Activated T-helper 9 cell treated with anti-CD3 and anti-CD28 coated beads, Interleukin-2, amount 50 U/mL, for 16 hours (primary cell): ENCODE measurements around the gene ATF7.
"Not testable (repeated sequence)": the region's sequence is repeated elsewhere in the genome, so short reads cannot be mapped to it uniquely, and the experiment has no call there.

Experiments used
- DNase-seq: peaks from one replicate; pipeline ENCODE4 v3.0.0-alpha.2; 2020; ENCODE audit warnings: low read depth

ATF7 gene

DNA sequence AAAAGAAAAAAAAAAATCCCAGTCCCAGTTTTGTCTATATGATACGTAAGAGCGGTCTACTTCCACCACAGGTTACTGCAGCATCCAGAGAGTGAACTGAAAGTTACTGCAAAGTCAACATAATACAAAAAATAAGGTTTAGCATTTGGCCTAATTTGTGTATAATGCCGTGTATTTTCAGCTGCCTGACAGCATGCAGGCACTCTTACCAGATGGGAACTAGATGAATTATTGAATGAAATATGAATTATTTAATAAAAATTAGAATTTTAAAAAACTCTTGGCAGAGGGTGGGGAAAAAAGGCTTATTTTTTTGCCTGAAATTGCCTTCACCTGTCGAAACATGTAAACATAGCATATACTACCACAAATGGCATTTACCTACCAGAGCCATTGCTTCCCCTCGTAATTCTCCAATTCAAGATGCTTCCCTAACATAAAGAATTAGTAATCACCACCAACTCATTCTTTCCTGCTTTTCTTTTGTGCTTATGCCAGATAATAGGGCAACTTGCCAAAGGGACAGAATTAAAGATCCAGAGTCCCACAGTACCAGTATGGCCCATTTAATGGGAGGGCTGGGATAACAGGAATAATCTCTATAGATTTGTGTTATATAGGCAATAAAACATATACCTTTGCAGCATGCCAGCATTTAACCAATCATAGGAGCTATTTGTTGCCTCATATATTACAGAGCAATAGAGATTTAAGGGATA lies 31.1 kb downstream of the ATF7 start:
- DNase-seq = no peak

DNA sequence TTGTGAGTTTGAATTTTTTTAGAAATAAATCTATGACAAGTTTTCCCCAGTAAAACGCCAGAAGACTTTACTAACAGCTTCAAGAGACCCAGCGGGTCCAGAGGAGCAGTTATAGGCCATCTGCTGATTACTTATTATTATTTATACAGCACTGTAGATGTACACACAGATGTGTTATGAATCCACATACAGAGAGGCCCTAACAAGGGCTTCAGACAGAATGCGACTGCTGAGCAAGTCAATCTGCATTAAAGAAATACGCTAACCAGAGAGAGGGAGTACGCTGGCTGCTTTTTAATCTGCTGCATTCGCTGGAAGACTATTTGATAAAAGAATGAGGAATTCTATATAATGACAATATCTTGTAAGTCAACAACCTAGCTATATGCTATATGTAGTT lies 32.5 kb downstream of the ATF7 start:
- DNase-seq = no peak

DNA sequence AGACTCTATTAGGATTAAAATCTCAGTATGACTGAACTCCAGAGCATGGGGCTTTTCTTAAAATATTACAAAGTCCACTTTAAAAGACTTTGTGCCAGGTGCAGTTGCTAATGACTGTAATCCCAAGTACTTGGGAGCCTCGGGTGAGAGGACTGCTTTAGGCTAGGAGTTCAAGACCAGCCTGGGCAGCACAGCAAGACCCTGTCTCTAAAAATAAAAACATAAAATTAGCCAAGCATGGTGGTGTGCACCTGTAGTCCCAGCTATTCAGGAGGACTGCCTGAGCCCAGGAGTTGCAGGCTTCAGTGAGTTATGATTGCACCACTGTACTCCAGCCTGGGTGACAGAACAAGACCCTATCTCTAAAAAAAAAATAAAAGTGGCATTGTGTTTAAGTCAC lies 33.2 kb downstream of the ATF7 start:
- DNase-seq = no peak

DNA sequence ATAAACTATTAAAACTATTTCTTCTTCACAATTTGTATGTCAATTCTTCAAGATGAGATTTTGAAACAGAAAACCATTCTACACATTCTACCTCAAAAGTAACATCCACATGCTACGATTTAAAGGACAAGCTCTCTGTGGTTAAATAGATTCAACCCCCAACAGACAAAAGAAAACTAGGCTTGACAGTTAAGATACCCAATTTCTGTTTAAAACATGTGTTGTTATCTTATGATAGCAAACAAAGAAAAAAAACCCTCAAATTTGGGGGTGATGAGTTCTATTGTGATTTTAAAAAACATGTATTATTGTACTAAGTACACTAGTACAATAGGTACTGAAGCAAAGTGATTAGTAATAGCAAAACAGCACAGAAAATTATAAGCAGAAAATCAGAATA lies 33.8 kb downstream of the ATF7 start:
- DNase-seq = no peak

DNA sequence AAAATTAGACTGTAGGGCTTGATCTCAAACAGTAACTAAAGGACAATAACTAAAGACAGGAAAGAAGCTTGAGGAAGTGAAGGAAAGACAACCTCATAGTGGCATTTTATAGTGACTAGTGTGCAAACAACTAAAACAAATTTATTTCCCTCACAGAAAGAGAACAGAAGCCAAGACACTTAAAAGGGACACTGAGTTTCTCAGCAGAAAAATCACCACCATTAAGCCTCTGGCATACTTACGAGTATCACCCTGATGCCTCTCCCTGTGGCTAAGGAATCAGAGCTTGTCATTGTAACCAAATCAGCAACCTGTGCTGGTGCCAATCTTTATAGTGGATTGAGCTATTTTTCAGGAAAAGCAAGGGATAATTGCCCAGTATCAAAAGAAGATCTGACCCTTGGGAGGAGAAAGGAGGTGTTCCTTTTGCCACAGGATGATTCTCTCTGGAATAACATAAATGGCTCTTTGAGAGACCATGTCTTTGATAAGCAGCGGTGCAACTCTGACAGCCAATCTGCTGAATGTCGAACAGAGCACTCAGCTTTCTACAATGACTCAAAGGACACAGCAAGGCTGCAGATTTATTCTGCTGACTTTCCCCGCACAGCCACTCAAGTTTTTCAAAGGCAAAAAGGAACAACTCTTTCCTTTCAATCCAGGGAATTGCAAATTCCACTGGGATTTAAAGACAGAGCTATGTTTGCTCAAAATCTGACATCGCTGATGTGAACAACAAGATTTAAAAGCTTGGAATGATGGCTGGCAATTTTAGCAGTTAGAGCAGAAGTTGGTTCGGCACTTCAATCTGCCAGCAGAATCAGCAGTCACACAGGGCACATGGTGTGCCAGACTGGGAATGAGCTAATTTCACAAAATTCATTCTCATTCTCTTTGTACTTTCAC lies 34.6 kb downstream of the ATF7 start:
- DNase-seq = no peak

DNA sequence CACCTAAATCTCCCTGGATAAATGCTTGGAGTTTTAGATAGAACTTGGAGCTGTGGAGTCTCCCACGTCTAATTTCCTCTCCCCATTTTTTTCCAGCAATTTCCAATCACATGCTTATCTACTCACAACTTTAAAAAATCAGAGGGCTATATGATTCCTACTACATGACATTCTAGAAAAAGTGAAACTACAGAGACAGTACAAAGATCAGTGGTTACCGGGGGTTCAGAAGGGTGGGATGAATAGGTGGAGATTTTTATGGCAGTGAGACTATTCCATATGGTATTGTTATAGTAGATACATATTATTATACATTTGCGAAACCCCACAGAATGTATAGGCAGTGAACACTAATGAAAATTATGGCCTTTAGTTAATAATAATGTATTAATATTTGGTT lies 35.5 kb downstream of the ATF7 start:
- DNase-seq = no peak

DNA sequence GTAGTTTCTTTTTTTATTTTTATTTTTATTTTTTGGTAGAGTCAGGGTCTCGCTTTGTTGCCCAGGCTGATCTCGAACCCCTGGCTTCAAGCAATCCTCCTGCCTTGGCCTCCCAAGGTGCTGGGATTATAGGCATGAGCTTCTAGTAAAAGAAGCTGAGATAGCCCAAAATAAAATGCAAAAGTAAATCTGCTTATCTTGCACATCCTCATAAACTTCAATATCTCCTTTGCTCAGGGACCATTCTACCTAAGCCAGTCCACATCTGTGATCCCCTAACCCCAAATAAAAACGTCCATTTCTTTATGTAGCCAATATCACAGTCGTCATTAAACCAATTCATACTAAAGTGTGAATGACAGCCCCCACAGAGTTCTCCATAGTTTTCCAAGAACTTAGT lies 36.3 kb downstream of the ATF7 start:
- DNase-seq = no peak

DNA sequence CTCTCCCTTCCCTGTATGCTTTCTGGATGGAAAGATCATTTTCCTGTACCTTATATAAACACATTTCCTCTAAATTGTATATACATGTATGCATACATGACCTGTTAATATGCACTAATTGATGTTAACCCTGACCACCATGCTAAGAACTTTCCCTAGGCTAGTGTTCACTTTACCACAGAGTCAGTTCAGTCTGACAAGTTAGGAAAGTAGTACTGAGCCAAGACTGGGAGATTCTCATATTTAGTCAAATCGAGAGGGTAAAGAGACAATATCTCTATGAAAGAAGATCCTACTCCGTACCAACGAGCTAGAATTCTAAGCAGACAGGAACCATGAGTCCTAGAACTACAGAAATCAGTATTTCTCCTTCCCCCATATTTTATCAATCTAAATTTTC lies 36.8 kb downstream of the ATF7 start:
- no peak for DNase-seq

DNA sequence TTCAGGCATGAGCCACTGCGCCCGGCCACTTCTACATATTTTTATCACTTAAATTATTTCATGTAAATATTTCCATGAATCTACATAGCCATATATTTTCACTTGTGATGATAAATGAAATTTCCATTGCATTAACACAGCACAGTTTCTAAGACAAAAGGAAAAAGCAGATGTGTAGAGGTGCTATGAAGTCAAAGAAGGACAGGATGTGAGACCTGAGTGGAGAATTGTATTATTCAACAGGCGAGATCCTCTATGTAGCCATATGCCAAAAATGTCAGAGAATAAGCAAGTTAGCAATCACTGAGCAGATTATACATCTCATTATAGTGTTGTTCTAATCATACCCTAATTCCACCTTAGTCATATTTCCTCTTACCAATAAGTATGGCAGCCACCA lies 38.1 kb downstream of the ATF7 start:
- no peak for DNase-seq

DNA sequence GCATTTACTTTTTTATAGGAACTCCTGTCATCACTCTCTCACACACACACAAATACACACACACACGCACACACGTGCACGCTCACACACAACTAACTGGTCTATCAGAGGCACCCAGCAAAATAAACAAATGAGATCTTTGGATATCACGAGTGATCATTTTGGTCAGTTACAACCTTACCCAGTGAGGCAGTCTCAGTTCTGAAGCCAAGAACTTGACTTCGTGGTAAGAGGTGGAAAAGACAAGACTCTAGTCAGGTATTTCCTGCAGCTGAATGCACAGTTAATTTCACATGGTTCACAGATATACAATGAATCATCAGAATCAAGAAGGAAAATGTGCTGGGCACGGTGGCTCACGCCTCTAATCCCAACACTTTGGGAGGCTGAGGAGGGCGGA lies 39.4 kb downstream of the ATF7 start:
- no peak for DNase-seq

DNA sequence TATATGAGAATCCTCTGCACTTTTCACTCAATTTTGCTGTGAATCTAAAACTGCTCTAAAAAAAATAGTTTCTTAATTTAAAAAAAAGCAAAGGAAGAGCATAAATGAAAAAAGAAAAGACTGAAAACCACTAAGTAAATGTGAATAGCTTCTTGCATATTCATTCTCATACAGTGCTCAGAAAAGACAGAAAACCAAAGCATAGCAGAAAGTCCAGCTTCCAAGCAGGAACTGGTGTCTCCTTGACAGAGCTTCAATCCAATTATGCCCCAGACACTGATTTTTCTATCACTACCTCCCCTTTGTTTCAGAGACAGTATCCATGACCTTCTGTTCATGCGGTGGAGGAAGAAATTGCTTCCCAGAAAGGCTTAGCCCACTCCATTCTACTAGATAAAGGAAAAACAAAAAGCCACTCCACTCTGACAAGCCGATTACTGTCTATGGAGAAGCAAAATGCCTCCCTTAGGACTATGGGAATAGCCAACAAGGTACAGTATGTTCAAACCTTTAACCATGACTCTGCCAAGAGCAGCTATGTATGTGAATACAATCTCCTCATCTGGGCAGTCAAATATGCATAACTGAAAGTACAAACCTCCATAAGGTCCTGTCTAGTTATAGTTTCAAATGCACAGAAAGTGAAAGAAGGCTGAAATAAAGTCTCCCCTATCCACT lies 40.6 kb downstream of the ATF7 start:
- no peak for DNase-seq

DNA sequence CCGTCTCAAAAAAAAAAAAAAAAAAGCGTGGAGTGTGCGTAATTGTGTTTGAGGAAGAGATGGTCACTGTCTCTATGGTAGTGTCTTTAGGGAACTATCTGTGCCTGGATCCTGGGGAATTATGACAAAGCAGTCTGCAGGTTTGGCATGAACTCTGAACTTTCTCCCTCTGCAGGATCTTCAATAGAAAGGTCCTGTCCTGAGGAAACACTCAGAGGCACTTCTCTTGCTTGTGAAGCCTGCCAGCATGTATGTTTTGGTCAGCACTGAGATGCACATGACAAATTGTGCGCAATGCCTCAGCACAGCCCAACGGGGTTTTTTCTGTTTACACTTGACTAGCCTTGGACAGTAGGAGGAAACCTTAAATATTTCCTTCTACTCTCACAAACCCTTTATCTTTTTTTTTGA lies 46.6 kb downstream of the ATF7 start:
- DNase-seq = no peak

DNA sequence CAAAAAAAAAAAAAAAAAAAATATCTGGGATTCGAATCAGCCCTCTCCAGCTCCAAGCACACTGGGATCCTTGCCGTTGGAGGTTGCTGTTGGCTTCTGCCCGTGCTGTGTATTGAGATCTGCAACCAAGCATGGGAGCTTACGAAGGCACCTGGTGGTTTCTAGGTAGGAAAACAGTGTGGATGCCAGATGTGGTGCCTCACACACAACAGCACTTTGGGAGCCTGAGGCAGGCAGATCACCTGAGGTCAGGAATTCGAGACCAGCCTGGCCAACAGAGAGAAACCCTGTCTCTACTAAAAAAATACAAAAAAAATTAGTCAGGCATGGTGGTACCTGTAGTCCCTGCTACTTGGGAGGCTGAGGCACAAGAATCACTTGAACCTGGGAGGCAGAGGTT lies 47.4 kb downstream of the ATF7 start:
- DNase-seq = no peak

DNA sequence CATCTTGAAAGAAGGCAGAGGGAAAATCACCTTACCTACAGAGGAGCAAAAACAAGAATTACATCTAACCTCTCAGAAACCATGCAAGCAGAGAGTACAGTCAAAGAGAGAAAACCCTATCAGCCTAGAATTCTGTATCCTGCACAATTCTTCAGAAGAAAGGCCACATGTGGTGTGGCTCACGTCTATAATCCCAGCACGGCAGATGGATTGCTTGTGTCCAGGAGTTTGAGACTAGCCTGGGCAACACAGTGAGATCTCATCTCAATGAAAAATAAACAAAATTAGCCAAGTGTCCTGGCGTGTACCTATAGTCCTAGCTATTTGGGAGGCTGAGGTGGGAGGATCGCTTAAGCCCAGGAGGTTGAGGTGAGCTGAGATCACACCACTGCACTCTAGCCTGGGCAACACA lies 48.2 kb downstream of the ATF7 start:
- DNase-seq = no peak

DNA sequence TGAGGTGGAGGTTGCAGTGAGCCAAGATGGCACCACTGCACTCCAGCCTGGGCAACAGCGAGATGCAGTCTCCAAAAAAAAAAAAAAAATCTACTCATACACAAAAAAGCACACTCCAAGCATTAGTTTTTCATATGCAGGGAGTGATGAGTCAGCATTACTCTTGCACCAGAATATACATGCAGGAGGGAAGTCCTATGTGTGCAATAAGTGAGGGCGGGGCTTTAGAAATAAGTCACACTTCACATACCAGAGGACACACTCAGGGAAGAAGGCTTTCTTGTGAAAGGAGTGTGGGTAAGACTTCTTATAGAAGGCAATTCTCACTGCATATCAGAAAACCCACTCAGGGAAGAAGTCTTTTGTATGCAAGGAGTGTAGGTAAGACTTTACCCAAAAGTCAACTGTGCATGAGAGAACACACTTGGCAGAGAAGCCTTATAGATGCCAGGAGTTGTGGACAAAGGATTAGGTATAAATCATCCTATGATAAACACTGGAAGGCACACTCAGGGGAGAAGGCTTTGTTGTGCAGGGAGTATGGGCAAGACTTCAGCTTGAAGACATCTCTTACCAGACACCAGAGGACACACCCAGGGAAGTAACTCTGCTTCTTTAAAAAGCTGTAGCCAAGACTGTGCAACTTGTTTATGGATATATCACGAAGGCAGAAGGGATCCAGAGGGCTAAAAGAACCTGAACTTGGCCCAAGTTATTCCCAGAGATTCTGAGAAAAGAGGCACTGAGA lies 50.5 kb downstream of the ATF7 start:
- DNase-seq = no peak

DNA sequence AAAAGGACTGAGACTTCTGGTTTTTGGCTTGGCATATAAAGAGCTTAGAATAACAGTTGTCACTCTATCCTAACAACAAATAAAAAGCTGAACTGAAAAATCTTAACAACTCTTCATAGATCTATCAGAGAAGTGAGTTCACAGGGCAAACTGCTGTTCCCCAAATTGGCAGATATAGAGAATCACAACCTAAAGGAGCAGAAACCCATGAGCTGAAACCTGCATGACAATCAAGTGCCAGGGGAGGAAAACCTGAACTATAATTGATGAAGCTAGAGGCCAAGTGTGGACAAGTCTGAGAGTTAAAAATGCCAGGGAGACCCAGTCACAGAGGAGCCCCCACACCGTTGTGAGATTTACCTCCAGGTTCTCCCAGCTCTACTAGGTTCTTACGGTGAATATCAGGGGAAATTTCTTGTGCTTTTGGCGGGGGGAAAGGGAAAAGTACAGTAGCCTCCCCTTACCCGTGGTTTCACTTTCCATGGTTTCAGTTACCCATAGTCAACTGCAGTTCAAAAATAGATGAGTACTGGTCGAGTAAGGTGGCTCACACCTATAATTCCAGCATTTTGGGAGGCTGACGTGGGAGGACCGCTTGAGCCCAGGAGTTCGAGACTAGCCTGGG lies 53.9 kb downstream of the ATF7 start:
- no peak for DNase-seq

DNA sequence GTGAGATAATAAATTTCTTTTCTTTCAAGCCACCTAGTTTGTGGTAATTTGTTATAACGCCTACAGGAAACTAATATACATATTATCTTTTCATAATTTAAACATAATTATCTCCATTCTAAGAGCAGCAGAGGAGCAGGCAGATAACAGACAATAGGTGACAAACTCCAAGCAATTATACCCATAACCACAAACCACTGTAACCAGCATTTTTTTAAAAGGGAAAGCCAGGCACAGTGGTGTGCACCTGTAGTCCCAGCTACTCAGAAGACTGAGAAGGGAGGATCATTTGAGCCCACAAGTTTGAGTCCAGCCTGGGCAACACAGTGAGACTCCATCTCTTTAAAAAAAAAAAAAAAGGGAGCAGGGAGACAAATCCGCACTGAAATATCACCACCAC lies 54.9 kb downstream of the ATF7 start:
- DNase-seq = no peak

DNA sequence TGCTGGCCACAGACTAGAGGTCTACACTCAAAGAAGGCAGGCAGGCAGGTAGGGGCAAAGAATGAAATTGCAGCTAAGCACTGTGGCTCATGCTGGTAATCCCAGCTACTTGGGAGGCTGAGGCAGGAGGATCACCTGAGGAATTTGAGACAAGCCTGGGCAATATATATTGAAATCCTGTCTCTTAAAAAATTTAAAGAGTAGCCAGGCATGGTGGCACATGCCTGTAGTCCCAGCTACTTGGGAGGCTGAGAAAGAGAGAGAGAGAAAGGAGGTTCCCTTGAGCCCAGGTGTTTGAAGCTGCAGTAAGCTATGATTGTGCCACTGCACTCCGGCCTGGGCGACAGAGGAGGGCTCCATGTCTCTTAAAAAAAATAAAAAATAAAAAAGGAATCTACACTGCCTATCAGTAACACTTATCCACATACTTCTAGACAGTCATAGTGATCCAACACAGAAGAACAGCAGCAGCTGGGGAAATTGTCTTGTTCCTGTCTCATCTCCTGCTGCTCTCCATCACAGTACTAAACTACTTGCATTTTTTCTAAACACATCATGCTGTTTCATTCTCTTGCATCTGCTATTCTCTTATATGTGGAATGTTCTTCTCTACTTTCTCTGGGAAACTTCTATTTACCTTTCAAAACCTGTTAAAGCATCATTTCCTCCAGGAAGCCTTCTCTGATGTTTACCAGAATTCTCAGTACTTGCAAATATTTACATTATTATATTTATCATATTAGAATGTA lies 57.2 kb downstream of the ATF7 start:
- no peak for DNase-seq

DNA sequence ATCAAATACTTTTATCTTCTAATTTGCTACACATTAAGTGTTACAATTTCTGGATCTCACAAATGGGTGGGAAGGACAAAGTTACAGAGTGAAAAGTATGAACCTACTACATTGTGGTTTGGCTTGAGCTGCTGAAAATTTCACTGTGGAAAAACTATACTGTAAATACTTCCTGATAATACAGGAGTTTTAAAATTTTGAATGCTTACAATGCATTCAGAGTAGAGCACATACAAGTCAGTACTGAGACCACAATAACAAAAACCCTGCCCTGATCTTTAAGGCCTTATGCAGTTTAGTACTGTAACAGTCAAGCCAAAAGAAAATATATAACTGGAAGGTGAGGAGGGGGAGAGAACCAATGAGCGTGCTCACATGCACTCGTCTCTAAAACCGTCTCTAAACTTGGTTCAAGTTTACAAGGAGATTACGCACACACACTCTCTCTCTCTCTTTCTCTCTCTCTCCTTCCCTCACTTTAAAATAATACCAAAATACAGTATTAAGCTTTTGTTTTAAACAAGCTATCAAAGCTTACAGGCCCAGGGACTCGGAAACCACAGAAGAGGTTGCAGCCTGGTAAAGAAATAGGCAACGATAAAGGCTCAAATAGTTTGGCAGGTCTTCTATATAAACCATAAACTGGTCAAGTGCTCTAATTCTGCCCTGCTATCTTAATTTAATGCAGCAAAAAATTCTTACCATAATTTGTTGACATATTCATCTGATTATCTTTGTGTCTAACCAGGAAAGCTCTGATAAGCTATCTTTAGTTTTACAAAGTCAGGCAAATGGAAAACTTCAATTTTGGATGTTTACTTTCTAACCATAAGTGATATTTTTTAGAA lies 58.0 kb downstream of the ATF7 start:
- no peak for DNase-seq

DNA sequence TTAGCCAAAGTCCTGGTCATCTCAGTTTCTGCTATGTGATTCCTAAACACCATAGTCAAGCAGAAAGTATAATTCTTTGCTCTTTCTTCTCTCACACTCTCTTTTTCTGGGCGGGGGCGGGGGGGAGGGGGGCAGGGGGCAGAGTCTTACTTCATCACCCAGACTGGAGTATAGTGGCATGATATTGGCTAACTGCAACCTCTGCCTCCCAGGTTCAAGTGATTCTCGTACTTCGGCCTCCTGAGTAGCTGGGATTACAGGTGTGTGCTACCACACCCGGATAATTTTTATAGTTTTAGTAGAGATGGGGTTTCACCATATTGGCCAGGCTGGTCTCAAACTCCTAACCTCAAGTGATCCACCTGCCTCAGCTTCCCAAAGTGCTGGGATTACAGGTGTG lies 60.8 kb downstream of the ATF7 start:
- not testable (repeated sequence) for DNase-seq
